ENCODE data around the gene RELL1.

RELL1 gene

GRCh38 chr4:37594099-37594498, 92.1 kb downstream of the RELL1 start:
- no peak for DNase-seq

GRCh38 chr4:37591349-37591748, 94.8 kb downstream of the RELL1 start:
- DNase-seq: no peak

GRCh38 chr4:37590016-37590415, 96.2 kb downstream of the RELL1 start:
- no peak for DNase-seq

DNA sequence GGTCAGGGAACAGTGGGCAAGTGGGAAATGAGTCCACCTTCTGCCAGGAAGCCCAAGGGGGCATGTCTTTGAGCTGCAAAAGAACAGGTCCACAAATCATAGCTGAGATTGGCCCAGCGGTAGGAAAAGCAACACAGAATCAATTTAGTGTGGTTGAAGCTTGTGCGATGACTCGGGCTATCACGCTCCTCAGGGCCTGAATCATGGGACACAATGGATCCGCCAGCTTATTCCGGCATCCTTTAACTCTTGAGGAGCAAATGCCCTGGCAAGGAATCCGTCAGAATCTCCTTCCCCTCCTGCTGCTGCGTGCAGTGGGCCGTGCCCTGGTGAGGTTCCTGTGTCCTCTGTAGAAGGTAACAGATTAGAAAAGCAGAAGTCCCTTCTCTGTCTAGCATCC, 98.0 kb downstream of the RELL1 start:
- no peak for DNase-seq

GRCh38 chr4:37586194-37586593, 100.0 kb downstream of the RELL1 start:
- no peak for DNase-seq

- DNase-seq: no peak
Observed at GRCh38 chr4:37584493-37585060, 101.6 kb downstream of the RELL1 start.

DNA sequence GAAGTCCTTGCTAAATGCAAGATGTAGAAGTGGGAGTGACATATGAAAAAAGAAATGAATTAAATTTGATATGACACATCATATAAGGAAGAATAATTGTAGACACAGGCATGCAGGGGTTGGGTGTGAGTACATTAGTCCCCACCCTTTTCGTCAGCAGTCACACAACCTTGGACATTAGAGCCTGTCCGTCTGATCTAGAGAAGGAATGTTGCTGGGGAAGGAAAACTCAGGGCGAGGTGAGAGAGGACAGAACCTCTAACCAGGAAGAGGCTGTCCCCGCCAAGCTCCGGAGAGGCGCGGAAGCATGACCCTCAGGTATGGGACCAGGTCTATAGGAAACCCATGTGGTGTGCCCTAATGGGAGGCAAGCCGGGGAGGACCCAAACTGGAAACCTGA, 102.1 kb downstream of the RELL1 start:
- DNase-seq: no peak

- DNase-seq: no peak
Observed at GRCh38 chr4:37573566-37573965, 112.6 kb downstream of the RELL1 start.

GRCh38 chr4:37568489-37568888, 117.7 kb downstream of the RELL1 start:
- no peak for DNase-seq

- no peak for DNase-seq
Observed at GRCh38 chr4:37567836-37568235, 118.3 kb downstream of the RELL1 start.

DNA sequence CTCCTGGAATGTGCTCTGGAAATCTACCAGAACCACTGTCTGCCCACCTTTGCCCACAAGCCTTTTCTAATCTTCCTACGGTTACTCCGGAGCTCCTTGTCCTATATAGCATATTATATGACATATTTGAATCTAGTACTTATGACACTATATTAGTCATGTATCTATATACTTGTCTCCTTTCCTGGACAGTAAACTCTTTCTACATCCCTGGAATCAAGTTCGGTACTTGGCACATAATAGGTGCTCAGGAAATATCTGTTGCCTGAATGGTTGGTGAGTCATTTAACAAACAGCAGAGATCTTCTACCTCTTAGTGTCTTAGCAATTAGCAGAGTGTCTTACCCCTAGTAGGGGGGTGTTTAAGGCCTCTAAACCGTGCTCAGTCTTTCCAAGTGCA, 123.6 kb downstream of the RELL1 start:
- no peak for DNase-seq

GRCh38 chr4:37561803-37562207, 124.4 kb downstream of the RELL1 start:
- DNase-seq: no peak

GRCh38 chr4:37561196-37561802, 124.9 kb downstream of the RELL1 start:
- no peak for DNase-seq

All from NCI-H146 (cell line).